K562 treated with DMSO at 1 percent for 48 hours (cell line): ENCODE measurements around the gene NBPF4. TPM values are rescaled to one million over a fixed set of nuclear protein-coding genes. Genes with fewer than 3 reads are reported as not detected.

Experiments used
- total RNA-seq: library from RNA; unstranded; fragments of 300-600 nt; gene quantifications from 2 replicates; pipeline ENCODE4 v1.2.3, GENCODE V29; 2022; ENCODE audit warnings: low replicate concordance; ENCODE audit errors: extremely low read depth

NBPF4 gene, protein sequence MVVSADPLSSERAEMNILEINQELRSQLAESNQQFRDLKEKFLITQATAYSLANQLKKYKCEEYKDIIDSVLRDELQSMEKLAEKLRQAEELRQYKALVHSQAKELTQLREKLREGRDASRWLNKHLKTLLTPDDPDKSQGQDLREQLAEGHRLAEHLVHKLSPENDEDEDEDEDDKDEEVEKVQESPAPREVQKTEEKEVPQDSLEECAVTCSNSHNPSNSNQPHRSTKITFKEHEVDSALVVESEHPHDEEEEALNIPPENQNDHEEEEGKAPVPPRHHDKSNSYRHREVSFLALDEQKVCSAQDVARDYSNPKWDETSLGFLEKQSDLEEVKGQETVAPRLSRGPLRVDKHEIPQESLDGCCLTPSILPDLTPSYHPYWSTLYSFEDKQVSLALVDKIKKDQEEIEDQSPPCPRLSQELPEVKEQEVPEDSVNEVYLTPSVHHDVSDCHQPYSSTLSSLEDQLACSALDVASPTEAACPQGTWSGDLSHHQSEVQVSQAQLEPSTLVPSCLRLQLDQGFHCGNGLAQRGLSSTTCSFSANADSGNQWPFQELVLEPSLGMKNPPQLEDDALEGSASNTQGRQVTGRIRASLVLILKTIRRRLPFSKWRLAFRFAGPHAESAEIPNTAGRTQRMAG
- not detected in 2 replicates for total RNA-seq

GRCh38 chr1:108243976-108244375 is at the start of gene NBPF4:
NBPF4 (minus strand) TSS chr1:108244076; CDS start chr1:108243761, 315 bp downstream.

GRCh38 chr1:108199781-108200686 is 43.8 kb downstream of the NBPF4 start, which contains the start of gene SLC25A24:
SLC25A24 (minus strand) TSS chr1:108200343; CDS start chr1:108200138, 205 bp downstream.

Other genes starting within 250 kb of the NBPF4 start
- not detected in 2 replicates for gene SLC25A24, start 43.7 kb downstream of the NBPF4 start, total RNA-seq
- gene NBPF6, start 206.3 kb upstream of the NBPF4 start, total RNA-seq: not detected in 2 replicates